Activated CD8-positive, alpha-beta T cell treated with anti-CD3 and anti-CD28 coated beads, Interleukin-2, amount 10 ng/mL, durations not matched to agents 7 days and 5 days (primary cell): ENCODE data around the gene SHISA8. TPM values are rescaled to one million over a fixed set of nuclear protein-coding genes. Genes with fewer than 3 reads are reported as not detected.
"Not testable (repeated sequence)": the region's sequence is repeated elsewhere in the genome, so short reads cannot be mapped to it uniquely, and the experiment has no call there.

ENCODE experiments used
- ATAC-seq: fragments of 150-1000 bp; cut with Tn5 transposase; one replicate; pipeline ENCODE4 v1.10.0; 2021; ENCODE audit warnings: moderate library complexity
- CTCF ChIA-PET: fragments of 350-600 bp; sonication (Branson Sonifier 250); formaldehyde crosslinking; loops from one replicate; lab custom pipeline; 2021; ENCODE audit warnings: antibody characterized with exemption; lab: Charles Lee
- POLR2A ChIA-PET: fragments of 350-600 bp; sonication (Branson Sonifier 250); formaldehyde crosslinking; loops from one replicate; lab custom pipeline; 2021; ENCODE audit warnings: antibody characterized with exemption; lab: Charles Lee
- DNase-seq: peaks from one replicate; pipeline ENCODE4 v3.0.0-alpha.2; 2020
- H3K27ac Mint-ChIP-seq: one replicate; pipeline ENCODE4 v1.8.0; 2021; ENCODE audit warnings: mild to moderate bottlenecking, mixed read lengths
- H3K27me3 Mint-ChIP-seq: one replicate; pipeline ENCODE4 v1.8.0; 2021; ENCODE audit warnings: low read depth, mixed read lengths
- H3K36me3 Mint-ChIP-seq: one replicate; pipeline ENCODE4 v1.8.0; 2021; ENCODE audit warnings: low read depth, mixed read lengths
- H3K4me1 Mint-ChIP-seq: one replicate; pipeline ENCODE4 v1.8.0; 2021; ENCODE audit warnings: low read depth, mixed read lengths
- H3K4me3 Mint-ChIP-seq: one replicate; pipeline ENCODE4 v1.8.0; 2021; ENCODE audit warnings: mild to moderate bottlenecking, mixed read lengths
- H3K9me3 Mint-ChIP-seq: one replicate; pipeline ENCODE4 v1.8.0; 2022; ENCODE audit warnings: mixed read lengths; ENCODE audit not compliant: insufficient read depth
- microRNA-seq: library from miRNA; unstranded; fragments of <30 nt; microRNA quantifications from one replicate; pipeline ENCODE4 v1.2.0, GENCODE V29; 2022
- total RNA-seq, 2 experiments: library from RNA; stranded (reverse); gene quantifications; one replicate each; pipeline ENCODE4 v1.2.3, GENCODE V29; 2021

Gene SHISA8
- total RNA-seq, 2 experiments from 2014 or later: not detected

DNA sequence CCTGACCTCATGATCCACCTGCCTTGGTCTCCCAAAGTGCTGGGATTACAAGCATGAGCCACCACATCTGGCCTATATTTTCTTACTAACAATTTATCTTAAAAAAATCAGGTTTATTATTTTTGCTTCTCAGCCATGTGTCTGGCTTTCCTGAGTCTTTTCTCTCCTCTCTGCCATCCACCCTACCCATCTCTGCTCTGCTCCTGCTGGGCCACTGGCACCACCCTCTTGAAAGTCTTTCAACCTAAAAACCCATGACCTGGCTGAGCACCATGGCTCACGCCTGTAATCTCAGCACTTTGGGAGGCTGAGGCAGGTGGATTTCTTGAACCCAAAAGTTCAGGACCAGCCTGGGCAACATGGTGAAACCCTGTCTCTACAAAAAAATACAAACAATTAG lies 44.8 kb downstream of the SHISA8 start:
- POLR2A ChIA-PET, H3K27ac Mint-ChIP-seq: not testable (repeated sequence)

DNA sequence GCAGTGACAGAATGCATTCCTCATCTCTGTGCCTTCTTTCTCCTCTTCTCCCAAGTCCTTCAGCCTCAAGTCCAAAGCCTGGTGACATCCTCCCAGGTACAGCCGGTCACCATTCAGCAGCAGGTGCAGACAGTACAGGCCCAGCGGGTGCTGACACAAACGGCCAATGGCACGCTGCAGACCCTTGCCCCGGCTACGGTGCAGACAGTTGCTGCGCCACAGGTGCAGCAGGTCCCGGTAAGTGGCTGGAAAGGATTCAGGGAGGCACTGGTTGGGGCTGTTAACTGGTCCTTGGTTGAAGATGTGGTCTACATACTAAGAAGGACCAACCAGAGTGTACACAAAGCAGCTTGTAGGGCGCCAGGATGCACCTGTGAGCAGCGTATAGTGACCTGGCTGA lies 46.3 kb downstream of the SHISA8 start:
- no peaks in the 10 kb centered on the region for H3K9me3 Mint-ChIP-seq
- CTCF ChIA-PET: no interaction called here
- no peak for DNase-seq
- no peaks in the 10 kb centered on the region for H3K27me3 Mint-ChIP-seq
- POLR2A ChIA-PET: no interaction called here
- H3K4me3 Mint-ChIP-seq: no peak overlapping the region
- peaks cover 20% of the 10 kb centered on the region for H3K4me1 Mint-ChIP-seq
- no peak for ATAC-seq
- peaks cover 44% of the 10 kb centered on the region for H3K36me3 Mint-ChIP-seq
- no peak overlapping the region for H3K27ac Mint-ChIP-seq

More for the DNA sequence above, 44.8 kb downstream of the SHISA8 start:
- not testable (repeated sequence) for H3K27me3 Mint-ChIP-seq, H3K9me3 Mint-ChIP-seq, DNase-seq, H3K4me3 Mint-ChIP-seq, ATAC-seq
- peaks cover 45% of the 10 kb centered on the region for H3K36me3 Mint-ChIP-seq
- H3K4me1 Mint-ChIP-seq: peaks cover 16% of the 10 kb centered on the region
- CTCF ChIA-PET: interaction anchor here (1.0 to 1.1 kb wide), 2 partner anchors 123 to 173 kb away, joined by 3 read pairs; no protein-coding TSS in a partner anchor

DNA sequence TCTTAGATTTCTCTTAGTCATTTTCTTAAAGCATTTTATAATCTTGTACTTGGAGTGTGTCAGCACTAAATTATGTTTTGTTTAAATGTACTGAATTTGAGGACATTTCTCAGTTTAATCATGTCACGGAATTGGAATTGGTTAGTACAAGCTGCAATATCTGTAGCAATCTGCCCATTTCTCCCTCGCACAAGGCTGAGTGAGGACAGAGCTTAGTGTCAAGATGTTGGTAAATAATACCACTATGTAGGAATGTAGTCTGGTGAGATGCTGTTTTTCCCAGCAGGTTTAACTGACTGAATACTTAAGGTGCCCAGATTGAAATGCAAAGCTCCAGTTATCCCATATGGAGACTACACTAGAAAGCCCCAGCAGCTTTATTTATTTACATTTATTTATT lies 51.4 kb downstream of the SHISA8 start:
- Mint-ChIP-seq H3K36me3 (peaks cover 24% of the 10 kb centered on the region), H3K9me3 (no peaks in the 10 kb centered on the region), H3K4me1 (peaks cover 51% of the 10 kb centered on the region), H3K4me3 (no peak overlapping the region), H3K27ac (no peak overlapping the region), H3K27me3 (no peaks in the 10 kb centered on the region)
- ChIA-PET CTCF (interaction anchor here (1.0 to 2.7 kb wide), 5 partner anchors 10 to 166 kb away, joined by 3 to 35 read pairs (median 5); partner anchors contain the start of gene TNFRSF13C), POLR2A (interaction anchor here (1.9 to 2.6 kb wide), 3 partner anchors 9 to 82 kb away, joined by 6 to 8 read pairs (median 6); partner anchors contain the start of gene SREBF2)
- DNase-seq (no peak), ATAC-seq (no peak)

DNA sequence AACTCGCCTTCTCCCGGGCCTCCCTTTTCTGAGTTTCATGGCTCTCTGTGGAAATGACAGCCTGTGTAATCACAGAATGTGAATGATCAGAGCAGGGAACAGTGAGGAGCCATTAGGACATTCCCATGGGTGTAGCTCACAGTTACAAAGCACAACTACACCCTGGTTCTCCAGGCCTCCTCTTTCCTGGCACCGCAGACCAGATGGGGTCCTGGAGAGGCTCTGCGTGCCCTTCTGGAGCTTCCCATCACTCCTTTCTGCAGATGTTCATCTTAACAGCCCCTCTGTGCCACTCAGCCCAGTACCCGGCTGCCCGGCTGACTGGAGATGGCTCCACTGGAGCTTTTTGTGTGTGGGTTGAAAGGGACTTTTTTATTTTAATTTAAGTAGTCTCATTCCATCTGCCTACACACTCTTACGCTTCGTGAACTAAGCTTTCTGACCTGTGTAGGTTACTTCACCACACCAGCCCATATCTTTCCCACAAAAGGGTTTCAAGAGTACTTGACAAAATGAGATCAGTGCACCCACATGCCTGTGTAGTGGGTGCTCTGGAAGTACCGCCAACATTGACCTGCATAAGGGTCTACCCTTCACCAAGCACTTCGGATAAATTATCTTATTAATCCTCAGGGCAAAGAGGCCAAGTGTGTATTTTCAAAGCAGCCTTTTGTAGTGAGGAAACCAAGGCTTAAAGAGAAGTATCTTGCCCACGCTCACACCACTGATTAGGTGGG lies 52.2 kb downstream of the SHISA8 start:
- H3K36me3 Mint-ChIP-seq: peaks cover 24% of the 10 kb centered on the region
- peaks cover 59% of the 10 kb centered on the region for H3K4me1 Mint-ChIP-seq
- H3K27ac Mint-ChIP-seq: peak overlapping the region; percentile 71
- ChIA-PET CTCF (interaction anchor here (0.6 to 2.7 kb wide), 21 partner anchors 8 to 450 kb away, joined by 3 to 35 read pairs (median 5); partner anchors contain the start of genes CCDC134, SREBF2 and TNFRSF13C), POLR2A (interaction anchor here (0.7 to 2.6 kb wide), 7 partner anchors 10 to 165 kb away, joined by 3 to 8 read pairs (median 4); partner anchors contain the start of genes CCDC134 and SREBF2)
- no peaks in the 10 kb centered on the region for H3K9me3 Mint-ChIP-seq
- ATAC-seq (peak; percentile 48), DNase-seq (peak; percentile 31)
- peak overlapping the region; percentile 10 for H3K4me3 Mint-ChIP-seq
- H3K27me3 Mint-ChIP-seq: no peaks in the 10 kb centered on the region

DNA sequence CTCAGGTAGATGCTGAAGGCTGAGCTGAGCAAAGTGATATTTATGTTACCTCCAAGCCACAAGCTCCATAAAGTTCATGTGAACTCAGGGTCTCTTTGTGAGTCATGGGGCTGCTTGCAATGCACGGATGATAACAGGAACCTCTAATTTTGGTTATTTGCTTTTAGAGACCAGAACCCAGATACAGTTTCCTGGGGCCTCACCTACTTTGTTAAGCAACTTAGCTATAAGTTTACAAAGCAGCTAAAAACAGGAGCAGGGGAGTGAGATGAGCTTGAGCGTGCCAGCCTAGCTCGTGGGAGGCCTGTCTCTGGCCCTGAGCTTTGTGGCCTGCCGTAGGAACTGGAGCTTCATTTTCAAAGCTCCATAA lies 52.7 kb downstream of the SHISA8 start:
- H3K9me3 Mint-ChIP-seq: no peaks in the 10 kb centered on the region
- no peaks in the 10 kb centered on the region for H3K27me3 Mint-ChIP-seq
- H3K36me3 Mint-ChIP-seq: peaks cover 20% of the 10 kb centered on the region
- H3K27ac Mint-ChIP-seq: peak overlapping the region; percentile 71
- H3K4me1 Mint-ChIP-seq: peaks cover 64% of the 10 kb centered on the region
- ATAC-seq: peak; percentile 39
- POLR2A ChIA-PET: interaction anchor here (0.7 to 2.6 kb wide), 7 partner anchors 10 to 165 kb away, joined by 3 to 8 read pairs (median 4); partner anchors contain the start of genes CCDC134 and SREBF2
- CTCF ChIA-PET: interaction anchor here (0.6 to 2.7 kb wide), 21 partner anchors 9 to 450 kb away, joined by 3 to 35 read pairs (median 5); partner anchors contain the start of genes CCDC134, SREBF2 and TNFRSF13C
- peak; percentile 33 for DNase-seq
- H3K4me3 Mint-ChIP-seq: no peak overlapping the region

Small RNA genes lying within 50 kb of the gene (microRNA-seq; reads per million reads assigned to microRNA genes)
- gene MIR33A: 375 reads per million, percentile 74 among the genes with 10 or more reads in this experiment

Other genes starting within 250 kb of the SHISA8 start
- 100 to 1,000 TPM; 185 to 200 TPM for gene SNU13, start 226.2 kb downstream of the SHISA8 start, total RNA-seq
- 10 to 100 TPM; 48.1 to 48.4 TPM for gene MEI1, start 215.6 kb downstream of the SHISA8 start, total RNA-seq
- gene CCDC134, start 114.4 kb downstream of the SHISA8 start, total RNA-seq: 10 to 100 TPM; 20.3 to 20.9 TPM
- 10 to 100 TPM; 93.0 to 93.7 TPM for gene SREBF2, start 82.0 kb downstream of the SHISA8 start, total RNA-seq
- 1 to 10 TPM; 1.2 to 1.6 TPM for gene TNFRSF13C, start 11.7 kb upstream of the SHISA8 start, total RNA-seq
- 10 to 100 TPM; 83.6 to 83.8 TPM for gene CENPM, start 32.1 kb upstream of the SHISA8 start, total RNA-seq
- under 1 TPM; 0.21 to 0.37 TPM for gene SEPTIN3, start 54.4 kb upstream of the SHISA8 start, total RNA-seq
- 1 to 10 TPM; 1.1 to 1.3 TPM for gene WBP2NL, start 83.7 kb upstream of the SHISA8 start, total RNA-seq
- 10 to 100 TPM; 17.1 to 18.1 TPM for gene NAGA, start 155.7 kb upstream of the SHISA8 start, total RNA-seq
- 1 to 10 TPM; 1.6 to 1.9 TPM for gene PHETA2, start 159.2 kb upstream of the SHISA8 start, total RNA-seq
- 10 to 100 TPM; 77.2 to 78.2 TPM for gene SMDT1, start 164.6 kb upstream of the SHISA8 start, total RNA-seq
- gene NDUFA6, start 175.7 kb upstream of the SHISA8 start, total RNA-seq: 100 to 1,000 TPM in 1 of 2 experiments, 10 to 100 TPM in 1; 90.7 to 102 TPM
- 1 to 10 TPM; 2.9 to 3.6 TPM for gene CYP2D6, start 215.7 kb upstream of the SHISA8 start, total RNA-seq